WTC11 (cell line): Measurements from ENCODE around the gene KCNMA1. TPM values are rescaled to one million over a fixed set of nuclear protein-coding genes. Genes with fewer than 3 reads are reported as not detected.

Experiments
- ATAC-seq: fragments of 200-7000 bp; cut with Tn5 transposase; 2 replicates; pipeline ENCODE4 v1.10.0; 2021; ENCODE audit warnings: mild to moderate bottlenecking, moderate library complexity
- CTCF ChIA-PET: fragments of 300-600 bp; sonication (Branson Sonifier 250); formaldehyde crosslinking; loops from one replicate; lab custom pipeline; 2021; ENCODE audit warnings: antibody characterized with exemption; lab: Charles Lee
- POLR2A ChIA-PET: fragments of 350-600 bp; sonication (Branson Sonifier 250); formaldehyde crosslinking; loops from one replicate; lab custom pipeline; 2021; ENCODE audit warnings: antibody characterized with exemption; lab: Charles Lee
- DNase-seq: peaks from one replicate; pipeline ENCODE4 v3.0.0; 2021; ENCODE audit warnings: low spot score
- H3K27ac Mint-ChIP-seq: 2 replicates; pipeline ENCODE4 v1.8.0; 2021; ENCODE audit warnings: mixed read lengths
- H3K27me3 Mint-ChIP-seq: 2 replicates; pipeline ENCODE4 v1.8.0; 2021; ENCODE audit warnings: low read depth, mild to moderate bottlenecking, moderate library complexity, mixed read lengths
- H3K36me3 Mint-ChIP-seq: 2 replicates; pipeline ENCODE4 v1.8.0; 2021; ENCODE audit warnings: mixed read lengths
- H3K4me1 Mint-ChIP-seq: 2 replicates; pipeline ENCODE4 v1.8.0; 2022; ENCODE audit warnings: mixed read lengths
- H3K4me3 Mint-ChIP-seq: 2 replicates; pipeline ENCODE4 v1.8.0; 2021; ENCODE audit warnings: mild to moderate bottlenecking, moderate library complexity, mixed read lengths
- H3K9me3 Mint-ChIP-seq: 2 replicates; pipeline ENCODE4 v1.8.0; 2021; ENCODE audit warnings: mixed read lengths
- ATF1 ChIP-seq: sonication (generic); formaldehyde crosslinking; IDR thresholded peaks from 2 replicates; pipeline ENCODE4 v1.8.1; 2023; ENCODE audit warnings: mild to moderate bottlenecking, moderate library complexity, missing genetic modification reagents
- ATF2 ChIP-seq: sonication (generic); formaldehyde crosslinking; IDR thresholded peaks from 2 replicates; pipeline ENCODE4 v1.8.1; 2022; ENCODE audit warnings: low read depth, missing genetic modification reagents, borderline replicate concordance
- CREM ChIP-seq: sonication (generic); formaldehyde crosslinking; IDR thresholded peaks from 2 replicates; pipeline ENCODE4 v1.8.1; 2022; ENCODE audit warnings: mild to moderate bottlenecking, missing genetic modification reagents, moderate library complexity
- CTCF ChIP-seq: fragments of 200-600 bp; IDR thresholded peaks from 2 replicates; pipeline ENCODE4 v1.8.0; 2022; ENCODE audit warnings: antibody characterized with exemption
- EMX1 ChIP-seq: fragments of 250-450 bp; sonication (Bioruptor Pico); IDR thresholded peaks from 2 replicates; pipeline ENCODE4 v1.8.0; 2021; ENCODE audit warnings: mild to moderate bottlenecking
- GTF2I ChIP-seq: fragments of 250-450 bp; sonication (Bioruptor Pico); conservative IDR thresholded peaks from 2 replicates; pipeline ENCODE4 v1.4.0; 2021; ENCODE audit warnings: mild to moderate bottlenecking
- NFE2L1 ChIP-seq: sonication (generic); formaldehyde crosslinking; IDR thresholded peaks from 2 replicates; pipeline ENCODE4 v1.8.1; 2023; ENCODE audit warnings: missing genetic modification reagents
- STAT6 ChIP-seq: sonication (generic); formaldehyde crosslinking; conservative IDR thresholded peaks from 2 replicates; pipeline ENCODE4 v1.8.1; 2023; ENCODE audit warnings: mild to moderate bottlenecking, low read depth, missing genetic modification reagents, moderate library complexity
- total RNA-seq: library from RNA; stranded (reverse); gene quantifications from 3 replicates; pipeline ENCODE4 v1.2.3, GENCODE V29; 2021
- TF ChIP-seq, protein P1 (sequence below): fragments of 250-450 bp; sonication (Bioruptor Pico); IDR thresholded peaks from 2 replicates; pipeline ENCODE4 v1.8.0; 2021; ENCODE audit warnings: mild to moderate bottlenecking
- TF ChIP-seq, protein P2 (sequence below): sonication (generic); formaldehyde crosslinking; IDR thresholded peaks from 2 replicates; pipeline ENCODE4 v1.8.1; 2023; ENCODE audit warnings: mild to moderate bottlenecking, missing genetic modification reagents
- TF ChIP-seq, protein P3 (sequence below): sonication (generic); formaldehyde crosslinking; IDR thresholded peaks from 2 replicates; pipeline ENCODE4 v1.8.0; 2022; ENCODE audit warnings: mild to moderate bottlenecking, missing genetic modification reagents
- TF ChIP-seq, protein P4 (sequence below): sonication (generic); formaldehyde crosslinking; IDR thresholded peaks from 2 replicates; pipeline ENCODE4 v1.8.1; 2022; ENCODE audit warnings: missing genetic modification reagents, borderline replicate concordance

KCNMA1 gene
- total RNA-seq, 1 experiment from 2014 or later, result 7.3 TPM

- ATAC-seq (no peak), DNase-seq (no peak)
- ChIA-PET CTCF (no interaction called here), POLR2A (no interaction called here)
- Mint-ChIP-seq H3K9me3 (peaks cover 4% of the 10 kb centered on the region; the same call in 1 of the 2 replicates), H3K4me1 (peaks cover 4% of the 10 kb centered on the region; the same call in 1 of the 2 replicates), H3K27me3 (no peaks in the 10 kb centered on the region), H3K4me3 (no peak overlapping the region), H3K27ac (no peak overlapping the region), H3K36me3 (no peaks in the 10 kb centered on the region)
- no peak for TF ChIP-seq ATF1
- no peak for TF ChIP-seq CTCF
- no peak for TF ChIP-seq GTF2I (CRISPR knock-in tag)
- TF ChIP-seq, protein P1, sequence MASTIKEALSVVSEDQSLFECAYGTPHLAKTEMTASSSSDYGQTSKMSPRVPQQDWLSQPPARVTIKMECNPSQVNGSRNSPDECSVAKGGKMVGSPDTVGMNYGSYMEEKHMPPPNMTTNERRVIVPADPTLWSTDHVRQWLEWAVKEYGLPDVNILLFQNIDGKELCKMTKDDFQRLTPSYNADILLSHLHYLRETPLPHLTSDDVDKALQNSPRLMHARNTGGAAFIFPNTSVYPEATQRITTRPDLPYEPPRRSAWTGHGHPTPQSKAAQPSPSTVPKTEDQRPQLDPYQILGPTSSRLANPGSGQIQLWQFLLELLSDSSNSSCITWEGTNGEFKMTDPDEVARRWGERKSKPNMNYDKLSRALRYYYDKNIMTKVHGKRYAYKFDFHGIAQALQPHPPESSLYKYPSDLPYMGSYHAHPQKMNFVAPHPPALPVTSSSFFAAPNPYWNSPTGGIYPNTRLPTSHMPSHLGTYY (CRISPR knock-in tag), result no peak
- TF ChIP-seq, protein P2, sequence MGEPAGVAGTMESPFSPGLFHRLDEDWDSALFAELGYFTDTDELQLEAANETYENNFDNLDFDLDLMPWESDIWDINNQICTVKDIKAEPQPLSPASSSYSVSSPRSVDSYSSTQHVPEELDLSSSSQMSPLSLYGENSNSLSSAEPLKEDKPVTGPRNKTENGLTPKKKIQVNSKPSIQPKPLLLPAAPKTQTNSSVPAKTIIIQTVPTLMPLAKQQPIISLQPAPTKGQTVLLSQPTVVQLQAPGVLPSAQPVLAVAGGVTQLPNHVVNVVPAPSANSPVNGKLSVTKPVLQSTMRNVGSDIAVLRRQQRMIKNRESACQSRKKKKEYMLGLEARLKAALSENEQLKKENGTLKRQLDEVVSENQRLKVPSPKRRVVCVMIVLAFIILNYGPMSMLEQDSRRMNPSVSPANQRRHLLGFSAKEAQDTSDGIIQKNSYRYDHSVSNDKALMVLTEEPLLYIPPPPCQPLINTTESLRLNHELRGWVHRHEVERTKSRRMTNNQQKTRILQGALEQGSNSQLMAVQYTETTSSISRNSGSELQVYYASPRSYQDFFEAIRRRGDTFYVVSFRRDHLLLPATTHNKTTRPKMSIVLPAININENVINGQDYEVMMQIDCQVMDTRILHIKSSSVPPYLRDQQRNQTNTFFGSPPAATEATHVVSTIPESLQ, result no peak
- no peak for TF ChIP-seq ATF2 (CRISPR knock-in tag)
- TF ChIP-seq, protein P3, sequence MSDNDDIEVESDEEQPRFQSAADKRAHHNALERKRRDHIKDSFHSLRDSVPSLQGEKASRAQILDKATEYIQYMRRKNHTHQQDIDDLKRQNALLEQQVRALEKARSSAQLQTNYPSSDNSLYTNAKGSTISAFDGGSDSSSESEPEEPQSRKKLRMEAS (CRISPR knock-in tag), result no peak
These were observed 581.0 kb downstream of the KCNMA1 start for GRCh38 chr10:77056650-77057049.

- CTCF ChIA-PET, result interaction anchor here (1.3 kb wide), 1 partner anchor 15 kb away, joined by 3 read pairs; no protein-coding TSS in a partner anchor
- H3K27ac Mint-ChIP-seq, result no peak overlapping the region
- peaks cover 16% of the 10 kb centered on the region for H3K4me1 Mint-ChIP-seq
These were observed 585.0 kb downstream of the KCNMA1 start for GRCh38 chr10:77052593-77052992.

More at GRCh38 chr10:77052593-77052992, 585.0 kb downstream of the KCNMA1 start:
- Mint-ChIP-seq H3K9me3 (no peaks in the 10 kb centered on the region), H3K36me3 (no peaks in the 10 kb centered on the region), H3K27me3 (no peaks in the 10 kb centered on the region; the same call in 1 of the 2 replicates), H3K4me3 (no peak overlapping the region)
- POLR2A ChIA-PET, result no interaction called here
- TF ChIP-seq CREM, result no peak
- TF ChIP-seq NFE2L1 (CRISPR knock-in tag), result no peak
- no peak for TF ChIP-seq STAT6
- no peak for TF ChIP-seq EMX1 (CRISPR knock-in tag)
- TF ChIP-seq, protein P2, result no peak
- TF ChIP-seq, protein P4, sequence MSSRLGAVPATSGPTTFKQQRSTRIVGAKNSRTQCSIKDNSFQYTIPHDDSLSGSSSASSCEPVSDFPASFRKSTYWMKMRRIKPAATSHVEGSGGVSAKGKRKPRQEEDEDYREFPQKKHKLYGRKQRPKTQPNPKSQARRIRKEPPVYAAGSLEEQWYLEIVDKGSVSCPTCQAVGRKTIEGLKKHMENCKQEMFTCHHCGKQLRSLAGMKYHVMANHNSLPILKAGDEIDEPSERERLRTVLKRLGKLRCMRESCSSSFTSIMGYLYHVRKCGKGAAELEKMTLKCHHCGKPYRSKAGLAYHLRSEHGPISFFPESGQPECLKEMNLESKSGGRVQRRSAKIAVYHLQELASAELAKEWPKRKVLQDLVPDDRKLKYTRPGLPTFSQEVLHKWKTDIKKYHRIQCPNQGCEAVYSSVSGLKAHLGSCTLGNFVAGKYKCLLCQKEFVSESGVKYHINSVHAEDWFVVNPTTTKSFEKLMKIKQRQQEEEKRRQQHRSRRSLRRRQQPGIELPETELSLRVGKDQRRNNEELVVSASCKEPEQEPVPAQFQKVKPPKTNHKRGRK (CRISPR knock-in tag), result no peak
- DNase-seq (no peak), ATAC-seq (no peak)
